BJ (cell line): ENCODE results near the gene OXA1L. TPM values are rescaled to one million over a fixed set of nuclear protein-coding genes. Genes with fewer than 3 reads are reported as not detected.

ENCODE experiments used
- CTCF ChIA-PET: fragments of 350-600 bp; formaldehyde crosslinking; extraction: SDS; loops from one replicate; lab custom pipeline; 2021; ENCODE audit warnings: antibody characterized with exemption, inconsistent platforms; lab: Yijun Ruan, JAX
- POLR2A ChIA-PET: fragments of 300-600 bp; sonication (Branson Sonifier 250); formaldehyde crosslinking; extraction: SDS; loops from one replicate; lab custom pipeline; 2021; ENCODE audit warnings: antibody characterized with exemption; lab: Charles Lee
- DNase-seq: peaks from one replicate; pipeline ENCODE4 v3.0.0-alpha.2; 2011; ENCODE audit warnings: low read depth
- H3K27me3 ChIP-seq: 2 replicates; pipeline ENCODE4 v1.6.0; 2011; ENCODE audit warnings: low read length; ENCODE audit not compliant: control insufficient read depth, insufficient read depth
- H3K36me3 ChIP-seq: 2 replicates; pipeline ENCODE4 v1.5.1; 2011; ENCODE audit warnings: low read length; ENCODE audit not compliant: control insufficient read depth, insufficient read depth
- H3K4me3 ChIP-seq: 2 replicates; pipeline ENCODE4 v1.5.1; 2011; ENCODE audit warnings: low read depth, mild to moderate bottlenecking, control low read depth, low read length
- polyA plus RNA-seq: library from polyadenylated mRNA; depleted of rRNA; stranded (reverse); fragments of >200 nt; gene quantifications from 2 replicates; pipeline ENCODE4 v1.2.3, GENCODE V29; 2011
- TF ChIP-seq, protein P1 (sequence below): IDR thresholded peaks from 2 replicates; pipeline ENCODE4 v1.5.1; 2011; ENCODE audit warnings: low read depth, mild to moderate bottlenecking, control low read depth, inconsistent platforms, low read length, moderate library complexity; ENCODE audit not compliant: insufficient read depth

The OXA1L gene
- polyA plus RNA-seq, 1 experiment: 191 TPM

GRCh38 chr14:22767323-22767589 is 768 bp downstream of the OXA1L start:
- CTCF ChIA-PET: interaction anchor here (1.0 to 1.2 kb wide), 2 partner anchors 63 to 86 kb away, joined by 3 to 7 read pairs; partner anchors contain the start of gene MRPL52
- no peak for DNase-seq
- Histone ChIP-seq H3K4me3 (peak overlapping the region; percentile 95), H3K27me3 (no peaks in the 10 kb centered on the region), H3K36me3 (peaks cover 15% of the 10 kb centered on the region)
- POLR2A ChIA-PET: no interaction called here
- TF ChIP-seq, protein P1, sequence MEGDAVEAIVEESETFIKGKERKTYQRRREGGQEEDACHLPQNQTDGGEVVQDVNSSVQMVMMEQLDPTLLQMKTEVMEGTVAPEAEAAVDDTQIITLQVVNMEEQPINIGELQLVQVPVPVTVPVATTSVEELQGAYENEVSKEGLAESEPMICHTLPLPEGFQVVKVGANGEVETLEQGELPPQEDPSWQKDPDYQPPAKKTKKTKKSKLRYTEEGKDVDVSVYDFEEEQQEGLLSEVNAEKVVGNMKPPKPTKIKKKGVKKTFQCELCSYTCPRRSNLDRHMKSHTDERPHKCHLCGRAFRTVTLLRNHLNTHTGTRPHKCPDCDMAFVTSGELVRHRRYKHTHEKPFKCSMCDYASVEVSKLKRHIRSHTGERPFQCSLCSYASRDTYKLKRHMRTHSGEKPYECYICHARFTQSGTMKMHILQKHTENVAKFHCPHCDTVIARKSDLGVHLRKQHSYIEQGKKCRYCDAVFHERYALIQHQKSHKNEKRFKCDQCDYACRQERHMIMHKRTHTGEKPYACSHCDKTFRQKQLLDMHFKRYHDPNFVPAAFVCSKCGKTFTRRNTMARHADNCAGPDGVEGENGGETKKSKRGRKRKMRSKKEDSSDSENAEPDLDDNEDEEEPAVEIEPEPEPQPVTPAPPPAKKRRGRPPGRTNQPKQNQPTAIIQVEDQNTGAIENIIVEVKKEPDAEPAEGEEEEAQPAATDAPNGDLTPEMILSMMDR: no peak

DNA sequence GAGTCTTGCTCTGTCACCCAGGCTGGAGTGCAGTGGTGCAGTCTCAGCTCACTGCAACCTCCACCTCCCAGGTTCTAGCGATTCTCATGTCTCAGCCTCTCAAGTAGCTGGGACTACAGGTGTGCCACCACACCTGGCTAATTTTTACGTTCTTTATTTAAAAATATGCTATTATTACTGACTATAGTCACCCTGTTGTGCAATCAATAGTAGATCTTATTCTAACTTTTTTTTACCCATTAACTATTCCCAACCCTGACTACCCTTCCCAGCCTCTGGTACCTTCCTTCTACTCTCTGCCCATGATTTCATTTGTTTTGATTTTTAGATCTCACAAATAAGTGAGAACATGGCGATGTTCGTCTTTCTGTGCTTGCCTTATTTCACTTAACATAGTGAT is 2.5 kb downstream of the OXA1L start:
- ChIA-PET POLR2A (no interaction called here), CTCF (no interaction called here)
- Histone ChIP-seq H3K27me3 (no peaks in the 10 kb centered on the region), H3K4me3 (no peak overlapping the region), H3K36me3 (peaks cover 15% of the 10 kb centered on the region)
- no peak for DNase-seq
- TF ChIP-seq, protein P1: no peak

- Histone ChIP-seq H3K36me3 (peaks cover 15% of the 10 kb centered on the region), H3K27me3 (no peaks in the 10 kb centered on the region), H3K4me3 (no peak overlapping the region)
- ChIA-PET POLR2A (no interaction called here), CTCF (no interaction called here)
- DNase-seq: no peak
- TF ChIP-seq, protein P1: no peak
Observed at GRCh38 chr14:22769369-22769768, 2.9 kb downstream of the OXA1L start.

- no peak for DNase-seq
- CTCF ChIA-PET: no interaction called here
- peaks cover 15% of the 10 kb centered on the region for H3K36me3 ChIP-seq
- H3K4me3 ChIP-seq: no peak overlapping the region
- POLR2A ChIA-PET: no interaction called here
- TF ChIP-seq, protein P1: no peak
- no peaks in the 10 kb centered on the region for H3K27me3 ChIP-seq
Observed at GRCh38 chr14:22770481-22771187, 4.1 kb downstream of the OXA1L start.

DNA sequence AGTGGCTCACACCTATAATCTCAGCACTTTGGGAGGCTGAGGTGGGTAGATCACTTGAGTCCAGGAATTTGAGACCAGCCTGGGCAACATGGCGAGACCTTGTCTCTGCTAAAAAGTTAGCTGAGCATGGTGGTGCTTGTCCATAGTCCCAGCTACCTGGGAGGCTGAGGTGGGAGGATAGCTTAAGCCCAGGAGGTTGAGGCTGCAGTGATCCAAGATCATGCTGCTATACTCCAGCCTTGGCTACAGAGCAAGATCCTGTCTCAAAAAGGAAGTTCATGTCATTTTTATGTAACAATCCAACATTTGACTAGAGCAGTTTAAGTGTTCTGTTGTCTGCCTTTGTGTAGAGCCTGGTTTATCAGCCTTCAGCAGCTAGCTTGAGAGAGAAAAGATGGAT is 6.2 kb downstream of the OXA1L start:
- POLR2A ChIA-PET: no interaction called here
- peaks cover 15% of the 10 kb centered on the region for H3K36me3 ChIP-seq
- no peak for DNase-seq
- no peaks in the 10 kb centered on the region for H3K27me3 ChIP-seq
- H3K4me3 ChIP-seq: no peak overlapping the region
- TF ChIP-seq, protein P1: no peak
- CTCF ChIA-PET: interaction anchor here (1.1 to 1.2 kb wide), 2 partner anchors 11 to 120 kb away, joined by 3 to 5 read pairs; no protein-coding TSS in a partner anchor
